Body of pancreas (tissue), 4 donors: ENCODE data around the gene FGF1. TPM values are rescaled to one million over a fixed set of nuclear protein-coding genes. Genes with fewer than 3 reads are reported as not detected.

Experiments
- ATAC-seq: fragments of 150-250 bp; one replicate; pipeline ENCODE4 v1.9.1; 2016
- DNase-seq, 4 donors: peaks; one replicate each; pipeline ENCODE4 v3.0.0-alpha.2; 2019
- H3K27ac ChIP-seq, 4 donors: fragments of 200-600 bp; sonication (generic); 1 replicate in 3 of 4; 2 replicates in 1 of 4; pipeline versions ENCODE4 v1.5.1 to v1.6.1; 2016 to 2019; ENCODE audit warnings: mild to moderate bottlenecking in 1 of 4, mixed read lengths in 1 of 4, moderate library complexity in 1 of 4
- H3K27me3 ChIP-seq, 2 donors: fragments of 200-600 bp; sonication (generic); one replicate each; pipeline ENCODE4 v1.6.0; 2016; ENCODE audit warnings: mild to moderate bottlenecking in 1 of 2
- H3K36me3 ChIP-seq, 2 donors: fragments of 200-600 bp; sonication (generic); replicated peaks in 1 of 2; 2 replicates each; pipeline ENCODE4 v1.5.1; 2016; ENCODE audit warnings: low read depth in 2 of 2; ENCODE audit not compliant: insufficient read depth in 1 of 2
- H3K4me1 ChIP-seq: fragments of 200-600 bp; sonication (generic); one replicate; pipeline ENCODE4 v1.6.0; 2016
- H3K4me3 ChIP-seq, 2 donors: fragments of 200-600 bp; sonication (generic); 1 replicate in 1 of 2; 2 replicates in 1 of 2; pipeline ENCODE4 v1.5.1; 2016 to 2019
- H3K9me3 ChIP-seq, 3 donors: fragments of 200-600 bp; sonication (generic); 1 replicate in 2 of 3; 2 replicates in 1 of 3; pipeline ENCODE4 v1.5.1; 2016
- CTCF ChIP-seq, 7 experiments: fragments of 450-650 bp in 4 of 7; fragments of 200-600 bp in 3 of 7; sonication (generic) in 3 of 7; IDR thresholded peaks; one replicate each; pipeline ENCODE4 v1.5.1; 2016 to 2019; ENCODE audit warnings: antibody characterized with exemption in 7 of 7
- POLR2A ChIP-seq, 3 donors: fragments of 450-650 bp; IDR thresholded peaks; one replicate each; pipeline ENCODE4 v1.6.1; 2016; ENCODE audit warnings: antibody characterized with exemption in 3 of 3, mild to moderate bottlenecking in 2 of 3
- WGBS, 2 donors: methylation state at CpG; one replicate each; pipeline ENCODE4 v1.1.5; 2017; 5-methylcytosine and 5-hydroxymethylcytosine counted together
- intact Hi-C: fragments of 100-400 bp; cut with DNase I; formaldehyde crosslinking; loops from one replicate; pipeline ENCODE4 v1.15.1; 2023
- total RNA-seq, 2 donors: library from RNA; depleted of rRNA; stranded (reverse); fragments of >200 nt; gene quantifications; one replicate each; pipeline ENCODE4 v1.1.0, GENCODE V29; 2016

FGF1 gene
- total RNA-seq, 2 donors from 2014 or later = 0.78 TPM; not detected in 1

- 45 to 51% methylated on average over 1 of the region's 1 CpG for WGBS, 2 donors
- Histone ChIP-seq H3K27ac (no peak overlapping the region), H3K27me3 (no peaks in the 10 kb centered on the region), H3K4me1 (no peaks in the 10 kb centered on the region), H3K4me3 (no peak overlapping the region), H3K9me3 (no peaks in the 10 kb centered on the region), H3K36me3 (no peaks in the 10 kb centered on the region)
- DNase-seq = no peak
- intact Hi-C loops = no loop called here
- ATAC-seq = no peak
- TF ChIP-seq CTCF (IDR thresholded peaks at IDR 0.05) (no peak), POLR2A (IDR thresholded peaks at IDR 0.05) (no peak)
These were observed 40.4 kb downstream of the FGF1 start for GRCh38 chr5:142645456-142645855.

DNA sequence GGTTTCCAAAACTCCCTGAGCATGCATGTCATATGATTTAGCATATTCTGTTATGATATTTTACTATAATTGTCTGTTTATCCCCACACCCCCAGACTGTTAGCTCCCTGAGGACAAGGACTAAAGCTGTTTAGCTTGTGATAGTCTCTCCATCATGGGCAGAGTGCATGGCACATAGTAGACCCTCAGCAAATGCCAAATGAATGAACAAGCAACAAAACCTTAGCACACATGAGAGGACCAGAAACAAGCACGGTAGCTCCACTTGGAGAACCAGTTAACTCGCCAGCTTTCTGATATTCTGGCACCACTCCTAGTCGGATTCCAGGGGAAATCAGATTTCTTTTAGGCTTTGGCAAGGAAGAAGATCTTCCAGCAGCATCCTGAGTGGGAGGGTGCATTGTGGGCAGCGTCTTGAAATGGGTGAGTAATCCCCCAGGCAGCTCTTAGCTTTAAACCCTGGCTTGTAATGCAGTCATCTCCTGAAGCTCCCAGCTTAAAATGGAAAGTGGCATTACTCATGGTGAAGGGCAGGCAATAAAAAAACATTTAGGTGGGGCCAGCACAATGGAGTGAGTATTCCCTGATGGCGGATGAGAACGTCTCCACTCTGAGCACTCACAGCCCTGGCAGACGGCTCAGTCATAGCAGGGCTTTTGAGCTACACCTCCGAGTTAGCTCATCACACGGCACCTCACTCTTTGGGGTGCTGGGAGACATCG lies 41.1 kb downstream of the FGF1 start:
- Histone ChIP-seq H3K4me1 (no peaks in the 10 kb centered on the region), H3K4me3 (no peak overlapping the region), H3K9me3 (no peaks in the 10 kb centered on the region), H3K27me3 (no peaks in the 10 kb centered on the region), H3K27ac (no peak overlapping the region), H3K36me3 (no peaks in the 10 kb centered on the region)
- no peak for TF ChIP-seq POLR2A (IDR thresholded peaks at IDR 0.05)
- TF ChIP-seq CTCF (IDR thresholded peaks at IDR 0.05) = no peak
- peak in 1 of 4 donors; percentile 17 for DNase-seq
- intact Hi-C loops = no loop called here
- ATAC-seq = peak; percentile 67
- 44 to 56% methylated on average over 10 of the region's 10 CpGs for WGBS, 2 donors

DNA sequence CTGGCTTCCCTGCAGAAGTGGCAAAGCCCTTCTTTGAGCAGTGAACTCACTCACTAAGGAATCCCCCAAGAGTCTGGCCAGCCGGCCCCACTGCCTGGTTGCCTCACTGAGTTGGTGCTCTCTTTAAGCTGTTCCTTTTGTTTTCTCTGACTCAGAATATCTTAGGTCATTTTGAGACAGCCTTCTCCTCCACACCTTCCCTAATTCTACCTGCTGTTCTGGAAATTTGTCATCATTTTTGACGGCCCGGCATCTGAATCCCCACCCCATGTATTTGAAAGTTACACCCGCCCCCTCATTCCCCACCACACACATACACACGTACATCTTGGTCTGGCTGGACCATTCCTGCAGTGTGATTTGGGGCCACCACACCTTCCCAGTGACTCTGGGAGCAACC lies 41.8 kb downstream of the FGF1 start:
- TF ChIP-seq CTCF (IDR thresholded peaks at IDR 0.05) = no peak
- TF ChIP-seq POLR2A (IDR thresholded peaks at IDR 0.05) = no peak
- H3K9me3 ChIP-seq = no peaks in the 10 kb centered on the region
- H3K27ac ChIP-seq = no peak overlapping the region
- no peaks in the 10 kb centered on the region for H3K4me1 ChIP-seq
- intact Hi-C loops = no loop called here
- H3K27me3 ChIP-seq = no peaks in the 10 kb centered on the region
- no peak overlapping the region for H3K4me3 ChIP-seq
- DNase-seq (no peak), ATAC-seq (no peak)
- no peaks in the 10 kb centered on the region for H3K36me3 ChIP-seq
- 60 to 65% methylated on average over 5 of the region's 5 CpGs for WGBS, 2 donors

DNA sequence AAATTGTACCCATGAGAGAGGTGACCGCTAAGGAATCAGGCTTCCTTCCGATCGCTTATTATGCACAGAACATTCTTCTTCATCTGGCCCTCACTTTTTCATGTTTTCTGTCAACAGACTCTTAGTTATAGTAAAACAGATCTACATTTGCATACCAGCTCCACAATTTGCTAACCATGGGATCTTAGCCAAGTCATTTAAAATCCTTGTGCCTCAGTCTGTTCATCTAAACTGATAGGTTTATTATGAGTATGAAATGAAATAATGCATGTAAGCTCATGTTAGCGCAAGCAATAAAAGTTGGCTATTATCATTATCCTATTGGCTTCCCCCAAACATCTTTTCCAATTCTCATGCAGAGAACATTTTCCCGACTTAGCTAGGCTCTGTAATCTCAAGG lies 42.3 kb downstream of the FGF1 start:
- TF ChIP-seq CTCF (IDR thresholded peaks at IDR 0.05) (no peak), POLR2A (IDR thresholded peaks at IDR 0.05) (no peak)
- H3K4me1 ChIP-seq = no peaks in the 10 kb centered on the region
- no peak overlapping the region for H3K27ac ChIP-seq
- H3K4me3 ChIP-seq = no peak overlapping the region
- DNase-seq = no peak
- 78 to 79% methylated on average over 5 of the region's 5 CpGs for WGBS, 2 donors
- intact Hi-C loops = no loop called here
- ATAC-seq = no peak
- H3K36me3 ChIP-seq = no peaks in the 10 kb centered on the region
- H3K9me3 ChIP-seq = no peaks in the 10 kb centered on the region
- H3K27me3 ChIP-seq = no peaks in the 10 kb centered on the region

DNA sequence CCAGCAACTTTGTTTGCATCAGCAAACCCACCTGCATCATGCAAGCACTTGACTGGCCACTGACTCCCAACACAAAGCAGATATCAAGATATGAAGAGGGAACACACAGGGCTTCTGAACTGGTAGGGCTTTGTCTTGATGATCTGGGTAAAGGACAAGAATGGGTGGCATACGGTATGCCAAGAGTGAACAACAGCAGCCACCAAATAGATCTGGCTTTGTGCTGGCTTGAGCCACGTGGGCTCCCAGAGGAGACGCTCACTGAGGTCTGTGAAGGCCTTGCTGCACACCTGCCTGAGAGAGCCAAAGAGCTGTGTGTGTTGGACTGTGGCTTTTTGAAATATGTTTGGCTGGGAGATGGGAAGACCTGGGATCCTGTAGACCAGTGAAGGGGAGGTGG lies 43.5 kb downstream of the FGF1 start:
- intact Hi-C loops = no loop called here
- H3K27me3 ChIP-seq = no peaks in the 10 kb centered on the region
- H3K4me3 ChIP-seq = no peak overlapping the region
- H3K4me1 ChIP-seq = no peaks in the 10 kb centered on the region
- 76 to 80% methylated on average over 3 of the region's 3 CpGs for WGBS, 2 donors
- H3K27ac ChIP-seq = no peak overlapping the region
- no peaks in the 10 kb centered on the region for H3K9me3 ChIP-seq
- DNase-seq (no peak), ATAC-seq (no peak)
- H3K36me3 ChIP-seq = no peaks in the 10 kb centered on the region
- no peak for TF ChIP-seq CTCF (IDR thresholded peaks at IDR 0.05)
- TF ChIP-seq POLR2A (IDR thresholded peaks at IDR 0.05) = no peak
